Adrenal gland (tissue), 5 donors: ENCODE measurements around the gene VSTM2B.

Experiments
- CTCF ChIP-seq, 6 experiments: fragments of 450-650 bp in 4 of 6; fragments of 200-600 bp in 2 of 6; sonication (generic) in 1 of 6; IDR thresholded peaks; 1 replicate in 5 of 6; 2 replicates in 1 of 6; pipeline versions ENCODE4 v1.5.1 to v1.8.0; 2016 to 2021; ENCODE audit warnings: antibody characterized with exemption in 6 of 6, mild to moderate bottlenecking in 2 of 6, moderate library complexity in 1 of 6
- POLR2A ChIP-seq, 2 donors: fragments of 450-650 bp; IDR thresholded peaks; one replicate each; pipeline ENCODE4 v1.6.1; 2017; ENCODE audit warnings: antibody characterized with exemption in 2 of 2, mild to moderate bottlenecking in 2 of 2, moderate library complexity in 1 of 2
- donor health status: DM: no; HTN: no; CAD: no.

- TF ChIP-seq CTCF (IDR thresholded peaks at IDR 0.05) (no peak), POLR2A (IDR thresholded peaks at IDR 0.05) (no peak)
Observed at GRCh38 chr19:29492769-29493168, 33.0 kb upstream of the VSTM2B start.
